ENCODE results near the gene SLC27A1.
"Not testable (repeated sequence)": the region's sequence is repeated elsewhere in the genome, so short reads cannot be mapped to it uniquely, and the experiment has no call there.

Gene SLC27A1

GRCh38 chr19:17457616-17458015, 12.7 kb upstream of the SLC27A1 start:
- no peak for DNase-seq (ENCODE audit: low spot score)

GRCh38 chr19:17458970-17459369, 11.4 kb upstream of the SLC27A1 start:
- DNase-seq (ENCODE audit: low spot score) = no peak

- no peak for DNase-seq (ENCODE audit: low spot score)
Observed at GRCh38 chr19:17460372-17461230, 9.7 kb upstream of the SLC27A1 start, which contains the start of gene NXNL1. NXNL1 (minus strand) TSS chr19:17460926; CDS start chr19:17460869, 57 bp downstream.

DNA sequence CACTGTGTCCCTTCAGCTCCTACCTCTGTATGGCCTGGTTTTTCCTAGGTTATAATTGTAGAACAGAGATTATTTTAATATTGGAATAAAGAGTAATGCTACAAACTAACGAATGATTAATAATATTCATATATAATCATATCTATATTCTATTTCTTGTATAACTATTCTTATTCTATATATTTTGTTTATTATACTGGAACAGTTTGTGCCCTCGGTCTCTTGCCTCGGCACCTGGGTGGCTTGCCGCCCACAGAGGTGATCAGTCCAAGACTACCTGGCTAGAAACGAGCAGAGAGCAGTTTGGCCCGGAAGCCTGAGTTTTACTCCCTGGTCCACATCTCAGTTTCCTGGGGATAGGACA, 3.9 kb upstream of the SLC27A1 start:
- no peak for DNase-seq (ENCODE audit: low spot score)

GRCh38 chr19:17467471-17468301, 2.6 kb upstream of the SLC27A1 start:
- no peak for DNase-seq (ENCODE audit: low spot score)

- DNase-seq (ENCODE audit: low spot score) = no peak
Observed at GRCh38 chr19:17468302-17469091, 1.8 kb upstream of the SLC27A1 start.

DNA sequence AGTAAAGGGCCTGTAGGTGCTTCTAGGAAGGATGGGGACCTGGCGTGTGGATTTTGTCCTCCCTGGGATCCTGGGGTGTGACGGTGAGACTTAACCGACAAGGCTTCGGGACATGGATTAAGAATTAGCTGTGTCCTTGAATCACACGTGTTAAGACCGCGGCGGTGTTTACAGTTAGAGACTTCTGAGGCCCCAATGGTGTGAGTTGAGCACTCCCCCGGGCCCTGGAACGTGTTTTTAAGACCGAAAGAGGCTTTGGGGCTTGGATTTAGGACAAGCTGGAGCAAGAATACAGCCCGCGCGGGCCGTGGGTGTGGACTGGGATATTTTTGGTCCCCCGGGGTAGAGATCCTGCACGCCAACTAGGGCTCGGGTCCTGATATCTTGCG, 1.2 kb upstream of the SLC27A1 start:
- DNase-seq (ENCODE audit: low spot score) = no peak

DNA sequence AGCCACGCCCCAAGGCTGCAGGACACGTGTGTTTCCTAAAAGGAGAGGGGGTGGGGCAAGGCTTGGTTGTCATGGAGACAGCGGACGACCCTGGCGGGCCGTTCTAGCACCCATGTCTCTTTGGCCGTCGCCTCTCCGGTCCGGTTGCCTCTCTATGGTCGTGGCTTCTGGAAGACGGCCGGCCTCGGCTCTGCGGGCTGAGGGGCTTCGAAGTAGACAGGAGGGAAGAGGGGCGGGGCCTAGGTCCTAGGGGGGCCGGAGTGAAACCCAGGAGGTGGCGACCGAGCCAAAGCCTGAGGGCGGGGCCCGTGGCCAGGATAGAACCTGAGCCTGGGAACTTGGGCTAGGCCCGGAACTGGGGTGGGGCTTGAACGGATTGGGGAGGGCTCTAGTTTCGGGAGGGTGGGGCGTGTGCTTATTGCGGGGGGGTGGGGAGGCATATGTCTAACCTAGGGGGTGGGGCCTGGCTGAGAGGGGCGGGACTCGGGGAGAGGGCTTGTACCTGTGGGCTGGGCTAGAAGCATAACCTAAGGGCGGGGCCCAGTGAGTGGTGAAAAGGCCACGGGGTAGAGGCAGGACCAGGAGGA, 750 bp upstream of the SLC27A1 start:
- DNase-seq (ENCODE audit: low spot score) = peak; percentile 59

- no peak for DNase-seq (ENCODE audit: low spot score)
Observed at GRCh38 chr19:17471410-17472125, 1.2 kb downstream of the SLC27A1 start.

DNA sequence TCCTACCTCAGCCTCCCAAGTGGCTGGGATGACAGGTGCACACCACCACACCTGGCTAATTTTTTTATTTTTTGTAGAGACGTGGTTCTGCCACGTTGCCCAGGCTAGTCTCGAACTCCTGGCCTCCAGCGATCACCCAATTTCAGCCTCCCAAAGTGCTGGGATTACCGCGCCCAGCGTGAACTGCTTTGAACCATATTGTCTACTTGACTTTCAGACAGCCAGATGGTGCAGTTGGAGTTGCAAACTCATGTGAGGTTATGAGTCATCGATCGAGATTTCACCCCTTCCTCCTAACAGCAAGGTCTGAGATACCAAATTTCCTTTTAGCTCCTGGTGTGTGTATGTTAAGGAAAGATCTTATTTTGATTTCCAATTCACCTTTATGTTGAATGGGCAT, 2.7 kb downstream of the SLC27A1 start:
- DNase-seq (ENCODE audit: low spot score) = no peak

DNA sequence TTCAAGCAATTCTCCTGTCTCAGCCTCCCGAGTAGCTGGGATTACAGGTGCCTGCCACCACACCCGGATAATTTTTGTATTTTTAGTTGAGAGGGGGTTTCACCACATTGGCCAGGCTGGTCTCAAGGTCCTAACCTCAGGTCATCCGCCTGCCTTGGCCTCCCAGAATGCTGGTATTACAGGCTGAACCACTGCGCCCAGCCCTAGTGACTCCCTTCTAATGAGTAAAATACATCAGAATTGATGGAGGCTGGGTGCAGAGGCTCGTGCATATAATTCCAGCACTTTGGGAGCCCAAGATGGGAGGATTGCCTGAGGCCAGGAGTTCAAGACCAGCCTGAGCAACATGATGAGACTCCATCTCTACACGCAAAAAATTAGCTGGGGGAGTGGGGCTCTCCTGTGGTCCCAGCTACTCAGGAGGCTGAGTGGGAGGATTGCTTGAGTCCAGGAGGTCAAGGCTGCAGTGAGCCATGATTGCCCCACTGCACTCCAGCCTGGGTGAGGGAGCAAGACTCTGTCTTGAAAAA, 4.8 kb downstream of the SLC27A1 start:
- DNase-seq (ENCODE audit: low spot score) = not testable (repeated sequence)

DNA sequence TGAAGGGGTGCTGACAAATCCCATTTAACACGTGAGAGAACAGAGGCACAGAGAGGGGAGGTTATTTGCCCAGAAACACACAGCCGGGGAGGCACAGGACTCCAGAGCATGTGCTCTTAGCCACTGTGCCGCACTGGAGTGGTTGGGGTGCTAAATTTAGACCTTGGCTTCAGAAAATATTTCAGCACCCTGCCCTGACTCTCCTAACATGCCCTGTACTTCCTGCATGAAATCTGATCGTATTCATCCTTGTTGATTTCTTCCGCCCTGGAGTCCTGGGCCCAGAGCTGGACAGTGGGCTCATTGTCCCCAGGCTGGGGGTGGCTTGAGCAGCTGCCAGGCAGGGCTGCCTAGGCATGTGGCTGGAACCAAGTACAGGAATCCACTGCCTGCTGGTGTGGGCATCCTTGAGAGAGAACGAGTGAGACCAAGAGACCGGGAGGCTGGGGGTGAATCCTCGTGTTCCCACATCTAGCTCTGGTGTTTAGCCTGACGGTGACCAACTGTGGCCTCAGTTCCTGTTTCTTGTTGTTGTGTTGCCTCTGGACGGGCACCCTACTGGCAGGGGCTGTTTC, 5.3 kb downstream of the SLC27A1 start:
- peak; percentile 42 for DNase-seq (ENCODE audit: low spot score)

GRCh38 chr19:17479325-17479791, 9.0 kb downstream of the SLC27A1 start:
- no peak for DNase-seq (ENCODE audit: low spot score)

DNA sequence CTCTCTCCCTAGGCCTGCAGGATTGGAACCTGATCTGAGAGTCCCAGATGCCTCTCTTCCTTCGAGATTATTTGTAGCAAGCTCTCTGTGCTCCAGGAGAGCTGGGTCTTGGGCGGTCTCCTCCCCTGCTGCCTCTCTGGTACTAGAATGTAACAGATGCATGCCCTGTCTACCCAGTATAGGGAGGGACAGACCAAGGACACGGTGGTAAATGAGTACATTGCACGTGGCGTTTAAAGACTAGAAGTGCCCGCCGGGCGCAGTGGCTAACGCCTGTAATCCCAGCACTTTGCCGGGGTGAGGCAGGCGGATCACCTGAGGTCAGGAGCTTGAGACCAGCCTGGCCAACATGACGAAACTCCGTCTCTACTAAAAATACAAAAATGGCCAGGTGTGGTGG, 11.7 kb downstream of the SLC27A1 start:
- DNase-seq (ENCODE audit: low spot score) = no peak

- no peak for DNase-seq (ENCODE audit: low spot score)
Observed at GRCh38 chr19:17482877-17483604, 12.7 kb downstream of the SLC27A1 start.

GRCh38 chr19:17483605-17484002, 13.3 kb downstream of the SLC27A1 start:
- no peak for DNase-seq (ENCODE audit: low spot score)

DNA sequence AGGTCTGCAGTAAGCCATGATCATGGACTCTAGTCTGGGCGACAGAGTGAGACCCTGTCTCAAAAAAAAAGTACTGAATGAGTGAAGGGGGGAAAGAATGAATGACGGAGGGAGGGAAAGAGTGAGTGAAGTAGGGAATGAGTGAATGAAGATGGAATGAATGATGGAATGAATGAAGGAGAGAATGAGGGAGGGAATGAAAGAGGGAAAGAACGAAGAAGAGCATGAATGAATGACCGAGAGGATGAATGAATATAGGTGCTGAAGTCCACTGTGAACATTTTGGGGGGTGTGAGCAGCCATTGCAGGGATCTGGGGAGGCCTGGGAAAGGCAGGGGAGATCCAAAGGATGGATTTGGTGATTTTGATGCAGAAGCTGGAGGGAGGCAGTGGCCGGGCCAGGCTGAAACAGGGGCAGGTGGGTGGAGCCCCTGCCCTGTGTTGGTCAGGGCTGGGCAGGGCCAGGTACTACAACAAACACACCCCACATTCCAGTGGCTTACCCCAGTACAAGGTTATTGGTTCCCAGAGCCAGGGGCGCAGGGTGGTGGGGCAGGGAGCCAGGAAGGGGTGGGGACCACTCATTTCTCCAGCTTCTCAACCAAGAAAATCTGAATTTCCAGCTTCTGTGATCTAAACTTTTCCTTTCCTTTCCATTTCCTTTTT, 14.3 kb downstream of the SLC27A1 start:
- no peak for DNase-seq (ENCODE audit: low spot score)

GRCh38 chr19:17486545-17487240, 16.4 kb downstream of the SLC27A1 start:
- DNase-seq (ENCODE audit: low spot score) = no peak

All from HuH-7 (cell line).